HG02759 (cell line): ENCODE data around the gene MC4R.

Source experiments
- ATAC-seq: cut with Tn5 transposase; IDR thresholded peaks from one replicate; pipeline ENCODE4 v1.9.1; 2021; ENCODE audit warnings: mild to moderate bottlenecking, moderate library complexity; ENCODE audit not compliant: unreplicated experiment

MC4R gene

GRCh38 chr18:60329131-60329530, 43.4 kb downstream of the MC4R start:
- no peak for ATAC-seq

DNA sequence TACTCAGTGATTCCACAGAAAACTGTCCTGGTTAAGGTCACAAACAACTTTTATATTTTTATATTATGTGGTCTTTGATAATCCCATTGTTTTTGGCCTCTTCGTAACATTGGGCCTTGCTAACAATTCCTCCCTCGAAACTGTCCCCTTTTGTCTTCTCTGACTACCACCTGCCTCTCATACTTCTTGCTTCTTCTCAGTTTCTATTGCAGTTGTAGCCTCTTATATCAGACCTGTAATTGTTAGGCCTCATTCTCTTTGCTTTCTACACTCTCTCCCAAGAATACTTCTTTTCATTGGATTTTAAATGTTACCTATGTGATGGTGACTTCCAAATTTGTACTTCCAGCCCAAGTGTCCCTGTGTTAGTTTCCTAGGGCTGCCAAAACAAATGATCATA, 44.7 kb downstream of the MC4R start:
- ATAC-seq: no peak

DNA sequence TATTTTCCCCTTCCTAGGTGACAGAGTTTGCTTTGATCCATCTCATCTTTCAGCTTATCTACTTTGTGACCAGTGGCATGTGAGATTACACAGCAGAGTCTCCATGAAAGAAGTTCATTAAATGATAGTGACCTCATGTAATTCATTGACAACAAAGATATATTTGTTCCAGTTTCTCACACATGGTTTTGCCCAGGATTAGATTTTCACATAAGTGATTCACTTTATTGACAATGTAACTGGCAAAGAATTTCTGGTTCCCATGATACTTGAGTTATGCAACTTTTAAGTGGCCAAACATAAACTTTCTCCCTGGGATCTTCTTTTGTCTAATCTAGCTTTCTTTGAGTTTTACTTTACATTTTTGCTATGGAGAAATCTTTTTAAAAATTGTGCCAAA, 50.0 kb downstream of the MC4R start:
- no peak for ATAC-seq
